Mammary epithelial cell (primary cell): Measurements from ENCODE around the gene WDR4.

Experiments
- CTCF ChIP-seq, 2 donors: IDR thresholded peaks in 1 of 2; conservative IDR thresholded peaks in 1 of 2; 2 replicates each; pipeline ENCODE4 v1.5.1; 2011 to 2012; ENCODE audit warnings: inconsistent platforms in 2 of 2, low read length in 2 of 2, mild to moderate bottlenecking in 2 of 2, control low read depth in 1 of 2, low read depth in 1 of 2; ENCODE audit not compliant: insufficient read depth in 1 of 2; ENCODE audit errors: extremely low read depth in 1 of 2
- EZH2 ChIP-seq: IDR thresholded peaks from 2 replicates; pipeline ENCODE4 v1.6.1; 2012; ENCODE audit warnings: low read length, inconsistent platforms, borderline replicate concordance

- TF ChIP-seq CTCF (conservative IDR thresholded peaks at IDR 0.05 in 1 of 2, IDR thresholded peaks at IDR 0.05 in 1 of 2; ENCODE audit: extremely low read depth in 1 of 2, insufficient read depth in 1 of 2, low read depth in 1 of 2, low read length in 2 of 2) (no peak), EZH2 (no peak)
These were observed 43.6 kb upstream of the WDR4 start for GRCh38 chr21:42922918-42923317.
